ENCODE measurements around the gene MAP2K2. TPM values are rescaled to one million over a fixed set of nuclear protein-coding genes. Genes with fewer than 3 reads are reported as not detected.

The MAP2K2 gene
- total and polyA plus RNA-seq, 3 experiments from 2014 or later = 122 to 164 (median 161) TPM

GRCh38 chr19:4115050-4115817 lies 8.7 kb downstream of the MAP2K2 start:
- peak overlapping the region; percentile 26 for H3K27ac ChIP-seq (ENCODE audit: low read depth, low read length)
- H3K4me3 ChIP-seq (ENCODE audit: low read length) = peak overlapping the region; percentile 22
- POLR2A ChIA-PET = interaction anchor here (0.6 to 1.8 kb wide), 5 partner anchors 10 to 71 kb away, joined by 3 to 16 read pairs (median 5); no protein-coding TSS in a partner anchor
- Mint-ChIP-seq H3K9me3 (no peaks in the 10 kb centered on the region), H3K27ac (peak overlapping the region; percentile 84 to 94 (median 89)), H3K4me3 (peak overlapping the region; percentile 51 to 78 (median 67)), H3K27me3 (no peaks in the 10 kb centered on the region), H3K4me1 (peaks cover 34 to 62% (median 35%) of the 10 kb centered on the region in 3 donors), H3K36me3 (peaks cover 0 to 67% (median 4%) of the 10 kb centered on the region in 3 donors)
- peaks cover 29% of the 10 kb centered on the region for H3K4me1 ChIP-seq (ENCODE audit: insufficient read depth, low read length)
- H3K9me3 ChIP-seq (ENCODE audit: low read length) = no peaks in the 10 kb centered on the region
- H3K27me3 ChIP-seq (ENCODE audit: insufficient read depth, low read length, poor library complexity, severe bottlenecking) = no peaks in the 10 kb centered on the region
- DNase-seq = peak; percentile 57 to 85 (median 77)
- CTCF ChIA-PET = interaction anchor here (0.9 to 2.9 kb wide), 7 partner anchors 11 to 129 kb away, joined by 3 to 15 read pairs (median 4); no protein-coding TSS in a partner anchor
- peaks cover 26% of the 10 kb centered on the region for H3K36me3 ChIP-seq (ENCODE audit: insufficient read depth, low read length)

DNA sequence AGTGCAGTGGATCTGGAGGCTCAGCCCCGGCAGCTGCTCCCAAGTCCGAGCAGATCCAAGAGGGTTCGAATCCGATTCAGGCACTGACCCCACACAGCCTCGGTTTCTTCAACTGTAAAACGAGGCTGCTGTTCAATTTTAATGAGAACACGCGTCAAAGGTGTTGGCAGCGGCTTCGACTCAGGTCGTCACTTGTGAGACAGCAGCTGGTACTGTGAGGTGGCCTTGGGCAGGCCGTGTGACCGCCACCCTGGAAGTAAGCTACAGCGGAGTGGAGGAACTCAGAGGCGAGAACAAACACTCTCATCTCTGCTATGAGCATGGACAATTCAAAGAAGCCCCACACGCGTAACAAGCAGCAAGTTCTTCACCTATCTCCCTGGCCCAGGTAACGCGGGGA lies 9.7 kb downstream of the MAP2K2 start:
- Histone ChIP-seq H3K27ac (ENCODE audit: low read depth, low read length) (no peak overlapping the region), H3K4me1 (ENCODE audit: insufficient read depth, low read length) (peaks cover 39% of the 10 kb centered on the region), H3K36me3 (ENCODE audit: insufficient read depth, low read length) (peaks cover 27% of the 10 kb centered on the region), H3K27me3 (ENCODE audit: insufficient read depth, low read length, poor library complexity, severe bottlenecking) (no peaks in the 10 kb centered on the region), H3K9me3 (ENCODE audit: low read length) (no peaks in the 10 kb centered on the region), H3K4me3 (ENCODE audit: low read length) (no peak overlapping the region)
- no peak for DNase-seq
- H3K36me3 Mint-ChIP-seq = peaks cover 0 to 69% (median 4%) of the 10 kb centered on the region in 3 donors
- CTCF ChIA-PET = interaction anchor here (0.9 to 2.1 kb wide), 3 partner anchors 10 to 128 kb away, joined by 3 to 9 read pairs (median 4); no protein-coding TSS in a partner anchor
- H3K27ac Mint-ChIP-seq = peak overlapping the region in 6 of 8 donors; percentile 36 to 89 (median 81)
- no peaks in the 10 kb centered on the region for H3K9me3 Mint-ChIP-seq
- POLR2A ChIA-PET = interaction anchor here (1.3 to 1.8 kb wide), 2 partner anchors 9 to 48 kb away, joined by 4 to 16 read pairs; no protein-coding TSS in a partner anchor
- no peak overlapping the region for H3K4me3 Mint-ChIP-seq
- H3K4me1 Mint-ChIP-seq = peaks cover 40 to 70% (median 42%) of the 10 kb centered on the region in 3 donors
- no peaks in the 10 kb centered on the region for H3K27me3 Mint-ChIP-seq

- peaks cover 47 to 76% (median 48%) of the 10 kb centered on the region in 3 donors for H3K4me1 Mint-ChIP-seq
- CTCF ChIA-PET = interaction anchor here (0.9 to 1.1 kb wide), 2 partner anchors 9 to 46 kb away, joined by 4 read pairs; no protein-coding TSS in a partner anchor
Measured at GRCh38 chr19:4113398-4114088, 10.4 kb downstream of the MAP2K2 start.

DNA sequence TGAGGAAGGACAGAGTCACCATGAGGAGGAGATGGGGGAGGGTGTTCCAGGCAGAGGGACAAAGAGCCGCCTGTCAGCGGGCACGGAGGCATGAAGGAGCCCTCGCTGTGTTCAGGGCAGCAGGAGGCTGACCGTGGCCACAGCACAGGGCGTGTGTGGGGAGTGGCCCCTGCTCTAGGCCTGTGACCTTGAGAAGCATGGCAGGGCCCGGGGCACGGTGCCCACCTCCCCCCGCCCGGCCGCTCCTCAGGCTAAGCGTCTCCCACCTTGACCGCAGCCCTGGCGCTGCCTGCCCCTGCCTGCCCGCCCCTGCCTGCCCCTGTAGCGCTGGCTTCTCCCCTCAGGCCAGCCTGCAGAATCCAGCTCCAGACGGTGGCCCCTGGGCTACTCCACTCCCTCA lies 11.6 kb downstream of the MAP2K2 start:
- no peak overlapping the region for H3K27ac ChIP-seq (ENCODE audit: low read depth, low read length)
- peaks cover 48 to 79% (median 53%) of the 10 kb centered on the region in 3 donors for H3K4me1 Mint-ChIP-seq
- H3K9me3 ChIP-seq (ENCODE audit: low read length) = no peaks in the 10 kb centered on the region
- DNase-seq = no peak
- H3K36me3 ChIP-seq (ENCODE audit: insufficient read depth, low read length) = peaks cover 27% of the 10 kb centered on the region
- POLR2A ChIA-PET = no interaction called here
- H3K4me1 ChIP-seq (ENCODE audit: insufficient read depth, low read length) = peaks cover 48% of the 10 kb centered on the region
- H3K27ac Mint-ChIP-seq = peak overlapping the region in 1 of 8 donors; percentile 93
- H3K4me3 Mint-ChIP-seq = no peak overlapping the region
- CTCF ChIA-PET = no interaction called here
- no peak overlapping the region for H3K4me3 ChIP-seq (ENCODE audit: low read length)
- no peaks in the 10 kb centered on the region for H3K27me3 Mint-ChIP-seq
- no peaks in the 10 kb centered on the region for H3K27me3 ChIP-seq (ENCODE audit: insufficient read depth, low read length, poor library complexity, severe bottlenecking)
- no peaks in the 10 kb centered on the region for H3K9me3 Mint-ChIP-seq
- H3K36me3 Mint-ChIP-seq = peaks cover 0 to 64% (median 2%) of the 10 kb centered on the region in 3 donors

More at GRCh38 chr19:4113398-4114088, 10.4 kb downstream of the MAP2K2 start:
- Mint-ChIP-seq H3K27me3 (no peaks in the 10 kb centered on the region), H3K27ac (peak overlapping the region in 4 of 8 donors; percentile 36 to 89 (median 76)), H3K9me3 (no peaks in the 10 kb centered on the region), H3K36me3 (peaks cover 0 to 68% (median 4%) of the 10 kb centered on the region in 3 donors), H3K4me3 (no peak overlapping the region)
- H3K27ac ChIP-seq (ENCODE audit: low read depth, low read length) = no peak overlapping the region
- no peak for DNase-seq
- peaks cover 27% of the 10 kb centered on the region for H3K36me3 ChIP-seq (ENCODE audit: insufficient read depth, low read length)
- H3K4me3 ChIP-seq (ENCODE audit: low read length) = no peak overlapping the region
- peaks cover 46% of the 10 kb centered on the region for H3K4me1 ChIP-seq (ENCODE audit: insufficient read depth, low read length)
- no peaks in the 10 kb centered on the region for H3K27me3 ChIP-seq (ENCODE audit: insufficient read depth, low read length, poor library complexity, severe bottlenecking)
- POLR2A ChIA-PET = no interaction called here
- no peaks in the 10 kb centered on the region for H3K9me3 ChIP-seq (ENCODE audit: low read length)

GRCh38 chr19:4109626-4109945 lies 14.3 kb downstream of the MAP2K2 start:
- H3K4me1 Mint-ChIP-seq = peaks cover 53 to 83% (median 63%) of the 10 kb centered on the region in 3 donors
- DNase-seq = no peak
- Histone ChIP-seq H3K27me3 (ENCODE audit: insufficient read depth, low read length, poor library complexity, severe bottlenecking) (no peaks in the 10 kb centered on the region), H3K9me3 (ENCODE audit: low read length) (no peaks in the 10 kb centered on the region), H3K4me1 (ENCODE audit: insufficient read depth, low read length) (peaks cover 59% of the 10 kb centered on the region), H3K27ac (ENCODE audit: low read depth, low read length) (peak overlapping the region; percentile 62), H3K4me3 (ENCODE audit: low read length) (peak overlapping the region; percentile 8), H3K36me3 (ENCODE audit: insufficient read depth, low read length) (peaks cover 20% of the 10 kb centered on the region)
- H3K4me3 Mint-ChIP-seq = peak overlapping the region in 6 of 7 donors; percentile 62 to 91 (median 72)
- H3K27me3 Mint-ChIP-seq = peaks cover 0 to 4% of the 10 kb centered on the region in 2 donors
- CTCF ChIA-PET = interaction anchor here (1.0 to 2.0 kb wide), 6 partner anchors 12 to 138 kb away, joined by 3 to 13 read pairs (median 4); partner anchors contain the start of gene EEF2
- POLR2A ChIA-PET = interaction anchor here (0.7 to 1.7 kb wide), 7 partner anchors 17 to 124 kb away, joined by 3 to 8 read pairs (median 6); partner anchors contain the start of genes EEF2, PIAS4 and ZBTB7A
- H3K27ac Mint-ChIP-seq = peak overlapping the region; percentile 91 to 99 (median 98)
- H3K9me3 Mint-ChIP-seq = peaks cover 0 to 3% (median 0%) of the 10 kb centered on the region in 5 donors
- peaks cover 0 to 53% (median 4%) of the 10 kb centered on the region in 3 donors for H3K36me3 Mint-ChIP-seq

- H3K4me1 Mint-ChIP-seq = peaks cover 54 to 83% (median 64%) of the 10 kb centered on the region in 3 donors
- H3K27ac Mint-ChIP-seq = peak overlapping the region; percentile 91 to 99 (median 98)
- H3K9me3 Mint-ChIP-seq = peaks cover 0 to 3% (median 0%) of the 10 kb centered on the region in 5 donors
- Histone ChIP-seq H3K9me3 (ENCODE audit: low read length) (no peaks in the 10 kb centered on the region), H3K4me1 (ENCODE audit: insufficient read depth, low read length) (peaks cover 59% of the 10 kb centered on the region), H3K27ac (ENCODE audit: low read depth, low read length) (peak overlapping the region; percentile 62), H3K36me3 (ENCODE audit: insufficient read depth, low read length) (peaks cover 15% of the 10 kb centered on the region), H3K27me3 (ENCODE audit: insufficient read depth, low read length, poor library complexity, severe bottlenecking) (no peaks in the 10 kb centered on the region), H3K4me3 (ENCODE audit: low read length) (peak overlapping the region; percentile 8)
- ChIA-PET POLR2A (interaction anchor here (0.5 to 1.7 kb wide), 9 partner anchors 17 to 123 kb away, joined by 3 to 8 read pairs (median 5); partner anchors contain the start of genes EEF2, PIAS4 and ZBTB7A), CTCF (interaction anchor here (1.0 to 2.0 kb wide), 6 partner anchors 12 to 137 kb away, joined by 3 to 13 read pairs (median 4); partner anchors contain the start of gene EEF2)
- peaks cover 0 to 49% (median 4%) of the 10 kb centered on the region in 3 donors for H3K36me3 Mint-ChIP-seq
- DNase-seq = peak; percentile 73 to 92 (median 87)
- peak overlapping the region; percentile 40 to 91 (median 71) for H3K4me3 Mint-ChIP-seq
- H3K27me3 Mint-ChIP-seq = peaks cover 0 to 4% of the 10 kb centered on the region in 2 donors
Measured at GRCh38 chr19:4108767-4109625, 14.9 kb downstream of the MAP2K2 start.

DNA sequence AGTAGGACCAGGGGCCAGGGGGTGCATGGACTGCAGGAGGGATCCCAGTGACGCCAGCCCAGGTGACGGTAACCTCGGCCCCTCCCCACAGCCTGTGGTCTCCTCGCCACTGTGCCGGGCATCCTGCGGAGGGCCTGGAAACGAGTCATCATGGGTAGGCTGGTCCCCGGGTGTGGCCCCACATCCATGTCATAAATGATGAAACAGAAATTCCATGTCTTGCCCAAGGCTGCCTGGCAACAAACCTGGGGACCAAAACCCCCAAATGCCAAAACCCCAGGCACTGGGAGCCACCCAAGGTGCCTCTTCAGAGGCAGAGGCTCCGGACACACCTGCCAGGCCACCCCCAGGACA lies 20.9 kb downstream of the MAP2K2 start:
- Histone ChIP-seq H3K4me1 (ENCODE audit: insufficient read depth, low read length) (peaks cover 38% of the 10 kb centered on the region), H3K27me3 (ENCODE audit: insufficient read depth, low read length, poor library complexity, severe bottlenecking) (no peaks in the 10 kb centered on the region), H3K9me3 (ENCODE audit: low read length) (no peaks in the 10 kb centered on the region), H3K27ac (ENCODE audit: low read depth, low read length) (no peak overlapping the region), H3K4me3 (ENCODE audit: low read length) (no peak overlapping the region), H3K36me3 (ENCODE audit: insufficient read depth, low read length) (peaks cover 12% of the 10 kb centered on the region)
- Mint-ChIP-seq H3K4me1 (peaks cover 31 to 43% (median 38%) of the 10 kb centered on the region in 3 donors), H3K9me3 (peaks cover 0 to 3% (median 0%) of the 10 kb centered on the region in 5 donors), H3K4me3 (no peak overlapping the region), H3K36me3 (peaks cover 0 to 43% (median 5%) of the 10 kb centered on the region in 3 donors), H3K27me3 (peaks cover 0 to 4% of the 10 kb centered on the region in 2 donors), H3K27ac (peak overlapping the region in 1 of 8 donors; percentile 99)
- CTCF ChIA-PET = interaction anchor here (3.5 kb wide), 1 partner anchor 37 kb away, joined by 20 read pairs; no protein-coding TSS in a partner anchor
- POLR2A ChIA-PET = no interaction called here
- no peak for DNase-seq
